GM12801 (cell line): ENCODE results near the gene SYNDIG1.

Source experiments
- CTCF ChIP-seq: IDR thresholded peaks from one replicate; pipeline ENCODE4 v1.5.1; 2011; ENCODE audit warnings: control low read depth; ENCODE audit not compliant: insufficient read length; ENCODE audit errors: extremely low read depth

SYNDIG1 gene

GRCh38 chr20:24670981-24671380, 201.6 kb downstream of the SYNDIG1 start:
- no peak for TF ChIP-seq CTCF

GRCh38 chr20:24672181-24672880, 202.9 kb downstream of the SYNDIG1 start:
- TF ChIP-seq CTCF, result no peak

GRCh38 chr20:24672886-24673677, 203.7 kb downstream of the SYNDIG1 start:
- TF ChIP-seq CTCF, result no peak

GRCh38 chr20:24673678-24674570, 204.5 kb downstream of the SYNDIG1 start:
- no peak for TF ChIP-seq CTCF

- no peak for TF ChIP-seq CTCF
Observed at GRCh38 chr20:24674921-24675605, 205.6 kb downstream of the SYNDIG1 start.

- TF ChIP-seq CTCF, result no peak
Observed at GRCh38 chr20:24675651-24676352, 206.4 kb downstream of the SYNDIG1 start.
